GM18499 (cell line): ENCODE data around the gene MAFF.

Experiments
- ATAC-seq: cut with Tn5 transposase; IDR thresholded peaks from one replicate; pipeline ENCODE4 v1.9.1; 2021; ENCODE audit warnings: moderate number of reproducible peaks; ENCODE audit not compliant: insufficient read depth, unreplicated experiment

Gene MAFF

GRCh38 chr22:38244106-38244505 is 42.3 kb downstream of the MAFF start:
- no peak for ATAC-seq

GRCh38 chr22:38246046-38246658 is 44.4 kb downstream of the MAFF start:
- ATAC-seq = no peak

DNA sequence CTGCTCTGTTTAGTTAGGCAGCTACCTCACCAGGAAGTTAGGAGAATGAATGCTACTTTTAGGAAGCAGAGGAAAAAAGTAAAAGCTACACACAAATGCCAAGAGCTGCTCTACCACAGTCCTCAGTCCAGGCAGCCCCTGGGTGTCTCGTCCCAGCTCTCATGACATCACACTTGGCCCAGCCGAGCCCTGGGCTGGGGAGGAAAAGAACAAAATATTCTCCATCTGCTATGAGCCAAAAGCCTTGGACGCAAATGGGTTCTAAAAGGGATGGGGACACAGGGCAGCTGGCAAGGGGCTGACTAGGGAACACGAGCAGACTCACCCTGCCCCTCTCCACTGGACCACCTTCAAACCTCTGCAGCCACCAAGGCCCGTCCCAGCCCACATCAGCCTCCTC is 44.9 kb downstream of the MAFF start:
- no peak for ATAC-seq

DNA sequence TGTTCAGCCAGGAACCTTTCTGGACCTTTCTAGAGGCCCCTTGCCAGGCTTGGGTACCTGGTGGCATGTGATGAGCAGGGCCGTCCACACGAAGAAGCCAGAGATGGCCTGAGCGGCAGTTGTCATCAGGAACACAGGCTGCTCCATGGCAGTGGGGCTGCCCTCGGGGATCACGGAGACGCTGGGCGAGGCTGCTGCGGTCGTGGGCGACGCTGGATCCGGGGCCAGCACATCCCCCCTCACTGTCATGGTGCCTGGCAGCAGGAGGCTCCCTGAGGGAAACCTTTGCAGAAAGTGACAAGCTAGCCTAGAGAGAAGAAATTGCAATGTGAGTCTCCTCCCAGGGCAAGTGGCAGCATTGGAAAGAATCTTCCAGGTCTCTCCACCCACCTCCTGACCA is 45.9 kb downstream of the MAFF start:
- no peak for ATAC-seq

DNA sequence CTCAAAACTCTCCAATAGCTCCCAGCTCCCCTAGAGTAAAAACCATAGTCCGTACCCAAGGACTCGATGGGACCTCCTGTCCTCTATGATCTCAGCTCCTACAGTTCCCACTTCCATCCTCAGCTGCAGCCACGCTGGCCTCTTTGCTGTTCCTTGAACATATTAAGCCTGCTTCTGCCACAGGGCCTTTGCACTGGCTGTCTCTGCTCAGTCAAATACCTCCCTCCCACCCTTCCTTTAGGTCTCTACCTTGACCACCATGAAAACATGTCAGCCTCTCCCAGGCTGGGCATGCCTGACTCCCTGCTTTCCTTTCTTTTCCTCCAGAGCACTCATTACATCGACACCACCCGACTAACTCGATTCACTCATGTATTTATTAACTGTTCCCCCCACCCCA is 46.5 kb downstream of the MAFF start:
- no peak for ATAC-seq

DNA sequence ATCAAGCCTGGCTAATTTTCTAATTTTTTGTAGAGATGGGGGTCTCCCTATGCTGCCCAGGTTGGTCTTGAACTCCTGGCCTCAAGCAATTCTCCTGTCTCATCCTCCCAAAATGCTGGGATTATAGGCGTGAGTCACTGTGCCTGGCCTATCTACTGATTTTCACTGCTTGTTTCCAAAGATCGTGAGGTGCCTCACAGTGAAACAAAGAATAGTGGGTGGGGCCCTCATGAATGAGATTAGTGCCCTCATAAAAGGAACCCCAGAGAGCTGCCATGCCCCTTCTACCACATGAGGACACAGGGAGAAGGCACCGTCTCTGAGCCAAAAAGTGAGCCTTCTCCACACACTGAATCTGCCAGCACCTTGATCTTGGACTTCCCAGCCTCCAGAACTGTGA is 47.5 kb downstream of the MAFF start:
- ATAC-seq = no peak

DNA sequence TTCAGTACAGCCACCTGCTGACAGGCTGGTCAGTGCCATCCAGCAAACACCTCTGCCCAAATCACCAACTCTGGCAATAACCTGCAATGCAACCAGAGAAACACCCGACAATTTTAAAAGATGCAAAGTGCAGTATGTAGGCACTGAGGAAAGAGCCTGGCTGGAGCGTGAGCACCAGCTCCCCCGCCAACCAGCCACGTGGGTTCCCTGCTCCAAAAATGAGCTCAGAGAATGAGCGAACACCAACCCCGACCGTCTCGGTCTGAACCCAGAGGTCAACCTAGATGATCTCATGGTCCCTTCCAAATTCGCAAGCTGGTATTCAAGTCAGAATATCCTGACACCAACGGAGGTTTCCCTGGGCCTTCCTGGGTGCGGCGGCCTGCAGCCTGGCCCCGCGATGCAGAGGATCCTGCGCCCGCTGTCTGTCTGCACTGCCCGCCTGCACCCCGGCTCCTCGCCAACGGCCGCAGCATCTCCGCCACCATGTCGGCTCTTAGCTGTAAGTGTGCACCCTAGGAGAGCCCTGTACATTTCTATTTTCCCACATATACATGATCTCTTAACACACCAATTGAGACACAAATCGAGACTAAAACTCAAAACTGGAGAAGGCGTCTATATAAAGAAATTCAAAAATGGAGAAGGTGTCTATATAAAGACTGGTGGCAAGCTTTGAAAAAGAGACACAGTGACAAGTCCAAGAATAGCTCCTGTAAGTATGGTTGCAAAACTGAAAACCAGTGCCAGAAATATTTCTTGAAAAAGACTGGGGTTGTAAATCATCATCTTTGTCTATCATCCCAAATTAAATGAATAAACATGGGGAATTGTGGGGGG is 48.2 kb downstream of the MAFF start:
- ATAC-seq = no peak

DNA sequence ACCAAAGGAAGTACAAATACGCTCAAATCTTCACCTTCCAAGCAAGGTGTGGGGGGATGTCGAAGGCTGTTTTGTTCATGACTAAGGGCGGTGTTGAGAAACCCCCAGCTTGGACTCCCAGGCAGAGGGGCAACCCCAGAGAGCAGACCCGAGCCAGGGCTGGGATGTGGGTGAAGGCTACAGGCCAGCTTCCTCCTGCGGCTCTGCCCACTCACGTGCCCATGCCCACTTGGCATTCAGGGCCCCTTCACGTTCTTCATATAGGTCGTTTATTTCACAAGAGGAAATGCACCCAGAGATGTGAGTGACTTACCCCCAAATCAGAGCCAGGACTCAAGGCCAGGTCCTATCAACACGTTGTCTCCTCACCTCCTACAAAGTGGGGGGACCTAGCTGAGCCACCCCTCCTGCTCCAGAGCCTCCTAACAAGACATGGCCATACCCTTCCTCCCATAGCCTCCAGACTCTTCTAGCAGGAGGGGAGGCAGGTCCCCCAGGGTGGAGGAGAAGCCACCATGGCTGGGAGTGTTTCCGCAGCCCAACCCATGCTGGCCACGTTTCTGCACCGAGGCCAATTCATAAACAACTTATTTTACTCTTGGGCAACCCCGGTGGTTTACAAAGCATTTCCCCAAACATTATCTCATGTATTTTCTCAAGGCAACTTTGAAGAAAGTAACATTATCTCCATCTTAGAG is 49.0 kb downstream of the MAFF start:
- no peak for ATAC-seq

DNA sequence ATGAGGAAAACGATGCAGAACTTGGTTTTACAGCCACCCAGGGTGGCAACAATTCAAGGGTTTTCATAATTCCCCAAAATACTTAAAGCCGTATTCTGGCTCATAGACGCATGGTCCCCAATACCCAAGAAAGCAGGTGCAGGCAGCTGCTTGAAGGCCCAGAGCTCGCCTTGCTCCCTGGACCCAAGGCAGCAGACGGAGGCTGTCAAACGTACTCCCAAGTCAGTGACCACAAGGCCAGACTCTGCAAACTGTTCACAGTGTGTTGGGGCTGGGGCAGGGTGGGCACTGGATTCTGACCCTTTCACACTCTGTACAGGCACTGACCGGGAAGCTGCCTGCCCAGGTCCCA is 49.5 kb downstream of the MAFF start:
- no peak for ATAC-seq

DNA sequence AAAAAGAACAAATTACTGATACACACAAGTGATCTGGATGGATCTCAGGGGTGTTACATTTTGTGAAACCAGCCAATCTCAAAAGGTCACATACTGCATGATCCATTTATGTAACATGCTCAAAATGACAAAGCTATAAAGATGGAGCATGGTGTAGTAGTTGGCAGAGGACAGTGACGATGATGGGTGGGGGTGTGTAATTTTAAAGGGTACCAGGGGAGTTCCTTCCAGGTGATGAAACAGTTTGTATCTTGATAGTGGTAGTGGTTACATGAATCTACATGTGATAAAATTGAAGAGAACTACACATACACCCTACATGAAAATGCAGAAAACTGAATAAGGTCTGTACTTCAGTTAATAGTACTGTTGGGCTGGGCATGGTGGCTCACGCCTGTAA is 53.9 kb downstream of the MAFF start:
- ATAC-seq = no peak

- no peak for ATAC-seq
Measured at GRCh38 chr22:38257181-38257580, 55.4 kb downstream of the MAFF start.

- no peak for ATAC-seq
Measured at GRCh38 chr22:38257650-38258250, 56.0 kb downstream of the MAFF start.

- no peak for ATAC-seq
Measured at GRCh38 chr22:38258895-38259294, 57.1 kb downstream of the MAFF start.

GRCh38 chr22:38259370-38259769 is 57.6 kb downstream of the MAFF start:
- ATAC-seq = no peak

DNA sequence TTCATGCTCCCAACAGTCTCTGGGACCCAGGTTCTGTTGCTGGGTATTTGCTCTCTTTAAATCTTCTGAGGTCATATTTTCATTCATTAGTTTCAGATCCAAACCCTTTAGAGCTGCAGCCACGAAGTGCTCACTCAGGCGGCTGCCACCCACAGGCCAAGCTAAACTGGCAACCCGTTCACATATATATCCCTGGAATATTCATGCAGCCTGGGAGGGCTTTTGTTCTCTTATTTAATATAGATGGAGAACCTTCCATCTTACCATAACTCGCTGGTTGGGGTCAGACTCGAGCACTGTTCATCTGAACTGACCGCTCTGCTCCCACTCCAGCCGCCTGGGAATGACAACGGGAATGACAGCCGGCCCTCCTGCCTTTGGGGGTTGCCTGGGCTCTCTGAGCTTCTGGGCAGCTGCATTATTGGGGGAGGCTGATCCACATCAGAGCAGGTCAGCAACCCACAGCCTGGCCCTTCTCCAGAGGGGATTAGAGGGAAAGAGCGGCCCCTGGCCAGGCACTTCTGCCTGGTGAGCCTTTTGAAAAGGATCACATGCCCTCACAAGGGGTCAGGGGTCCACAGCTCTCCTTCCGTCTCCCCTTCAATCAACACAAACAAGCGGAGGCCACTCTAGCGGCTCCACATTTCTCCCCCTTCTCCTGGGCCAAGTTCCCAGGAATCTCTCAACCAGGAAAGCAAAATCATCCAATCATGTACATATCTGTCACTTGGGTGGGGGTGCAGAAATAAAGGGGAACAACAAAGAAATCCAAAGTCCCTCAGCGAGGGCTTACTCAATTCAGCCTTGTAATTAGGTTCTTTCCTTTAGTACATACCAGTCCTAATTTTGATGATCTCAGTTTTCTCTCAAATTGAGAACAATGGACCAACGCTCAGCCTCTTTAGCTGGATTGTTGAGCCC is 59.2 kb downstream of the MAFF start:
- no peak for ATAC-seq

- ATAC-seq = no peak
Measured at GRCh38 chr22:38262051-38262795, 60.4 kb downstream of the MAFF start.

DNA sequence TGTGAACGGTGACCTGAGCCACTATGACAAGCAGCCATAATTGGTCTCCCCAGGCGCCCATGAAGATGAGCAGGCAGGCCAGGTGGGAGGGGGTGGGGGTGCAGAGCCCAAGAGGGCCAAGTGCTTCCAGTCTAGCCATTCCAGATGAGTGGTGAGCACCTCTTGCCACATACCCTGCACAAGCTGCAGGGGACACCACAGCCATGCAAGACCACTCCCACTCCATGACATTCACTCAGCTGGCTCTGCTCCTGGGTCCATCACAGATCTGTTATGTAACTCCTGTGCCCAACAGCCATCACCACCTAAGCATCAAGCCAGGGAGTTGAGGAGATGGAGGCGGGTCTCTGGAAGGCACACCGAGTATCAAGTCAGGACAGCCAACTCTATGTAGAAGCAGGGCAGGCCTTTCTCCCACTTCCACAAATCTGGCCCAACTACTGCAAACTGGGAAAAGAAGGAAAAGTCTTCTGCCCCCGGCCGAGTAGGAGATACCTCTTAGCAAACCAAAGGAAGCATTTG is 62.6 kb downstream of the MAFF start:
- no peak for ATAC-seq
